Measurements from ENCODE around the gene DPP6.
"Not testable (repeated sequence)": the region's sequence is repeated elsewhere in the genome, so short reads cannot be mapped to it uniquely, and the experiment has no call there.

The DPP6 gene

GRCh38 chr7:154051643-154052529 lies at the start of gene DPP6:
TSS of gene DPP6 (plus strand) at chr7:154052398.
- not testable (repeated sequence) for DNase-seq

- DNase-seq, result not testable (repeated sequence)
Measured at GRCh38 chr7:154009423-154009911, 42.7 kb upstream of the DPP6 start.

GRCh38 chr7:154010726-154011568 lies 41.3 kb upstream of the DPP6 start:
- not testable (repeated sequence) for DNase-seq

GRCh38 chr7:154012800-154013199 lies 39.4 kb upstream of the DPP6 start:
- DNase-seq, result not testable (repeated sequence)

GRCh38 chr7:154015636-154016035 lies 36.6 kb upstream of the DPP6 start:
- not testable (repeated sequence) for DNase-seq

GRCh38 chr7:154018354-154018753 lies 33.8 kb upstream of the DPP6 start:
- DNase-seq, result not testable (repeated sequence)

- DNase-seq, result not testable (repeated sequence)
Measured at GRCh38 chr7:154027805-154028204, 24.4 kb upstream of the DPP6 start.

GRCh38 chr7:154030476-154031080 lies 21.6 kb upstream of the DPP6 start:
- not testable (repeated sequence) for DNase-seq

GRCh38 chr7:154039466-154040165 lies 12.6 kb upstream of the DPP6 start:
- DNase-seq, result not testable (repeated sequence)

GRCh38 chr7:154050394-154050793 lies 1.8 kb upstream of the DPP6 start:
- not testable (repeated sequence) for DNase-seq

GRCh38 chr7:154051006-154051642 lies 1.1 kb upstream of the DPP6 start:
- DNase-seq, result not testable (repeated sequence)

GRCh38 chr7:154052530-154053252 lies 493 bp downstream of the DPP6 start:
- not testable (repeated sequence) for DNase-seq

- not testable (repeated sequence) for DNase-seq
Measured at GRCh38 chr7:154053466-154054312, 1.5 kb downstream of the DPP6 start.

GRCh38 chr7:154054664-154055063 lies 2.5 kb downstream of the DPP6 start:
- DNase-seq, result not testable (repeated sequence)

GRCh38 chr7:154055491-154056106 lies 3.4 kb downstream of the DPP6 start:
- DNase-seq, result peak; percentile 16

- DNase-seq, result not testable (repeated sequence)
Measured at GRCh38 chr7:154058783-154059182, 6.6 kb downstream of the DPP6 start.

GRCh38 chr7:154060551-154060950 lies 8.4 kb downstream of the DPP6 start:
- not testable (repeated sequence) for DNase-seq

GRCh38 chr7:154071833-154072232 lies 19.6 kb downstream of the DPP6 start:
- DNase-seq, result peak; percentile 4

- DNase-seq, result not testable (repeated sequence)
Measured at GRCh38 chr7:154072395-154073181, 20.4 kb downstream of the DPP6 start.
